Caki2 (cell line): ENCODE data around the gene FBXO8. TPM values are rescaled to one million over a fixed set of nuclear protein-coding genes. Genes with fewer than 3 reads are reported as not detected.
A peak's percentile ranks its signal among the peaks of the same experiment; 100 is the strongest.
"Not testable (repeated sequence)": the region's sequence is repeated elsewhere in the genome, so short reads cannot be mapped to it uniquely, and the experiment has no call there.

ENCODE experiments used
- DNase-seq: peaks from one replicate; pipeline ENCODE4 v3.0.0-alpha.2; 2015; ENCODE audit warnings: low read depth
- in situ Hi-C: cut with HindIII; loops from 2 replicates; pipeline ENCODE4 v1.10.0; 2016; ENCODE audit warnings: low sequenced_read_pairs, low pct_unique_long_range_greater_than_20kb, mixed read lengths
- total RNA-seq: library from RNA; depleted of rRNA; stranded (reverse); fragments of >200 nt; shearing (Covaris generic); gene quantifications from 2 replicates; pipeline ENCODE4 v1.2.3, GENCODE V29; 2014; ENCODE audit warnings: low replicate concordance

Gene FBXO8
- total RNA-seq, 1 experiment from 2014 or later = 23.6 TPM

DNA sequence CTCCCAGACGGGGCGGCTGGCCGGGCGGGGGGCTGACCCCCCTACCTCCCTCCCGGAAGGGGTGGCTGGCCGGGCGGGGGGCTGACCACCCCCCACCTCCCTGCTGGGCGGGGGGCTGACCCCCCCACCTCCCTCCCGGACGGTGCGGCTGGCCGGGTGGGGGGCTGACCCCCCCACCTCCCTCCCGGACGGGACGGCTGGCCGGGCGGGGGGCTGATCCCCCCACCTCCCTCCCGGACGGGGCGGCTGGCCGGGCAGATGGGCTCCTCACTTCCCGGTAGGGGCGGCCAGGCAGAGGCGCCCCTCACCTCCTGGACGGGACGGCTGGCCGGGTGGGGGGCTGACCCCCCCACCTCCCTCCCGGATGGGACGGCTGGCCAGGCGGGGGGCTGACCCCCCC, 11.2 kb upstream of the FBXO8 start:
- in situ Hi-C loops = not testable (repeated sequence)

DNA sequence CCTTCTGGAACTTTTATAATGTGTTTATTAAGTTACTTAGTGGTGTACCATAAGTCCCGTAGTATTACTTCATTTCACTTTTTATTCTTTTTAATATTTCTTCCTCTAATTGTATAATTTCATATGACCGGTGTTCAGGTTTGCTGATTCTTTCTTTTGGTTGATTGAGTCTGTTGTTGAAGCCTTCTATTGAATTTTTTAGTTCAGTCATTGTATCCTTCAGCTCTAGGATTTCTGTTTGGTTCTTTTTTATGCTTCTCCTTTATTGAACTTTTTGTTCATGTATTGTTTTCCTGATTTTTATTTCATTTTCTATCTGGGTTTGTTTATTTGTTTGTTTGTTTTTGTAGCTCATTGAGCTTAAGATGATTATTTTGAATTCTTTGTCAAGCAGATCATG, 9.0 kb upstream of the FBXO8 start:
- in situ Hi-C loops = no loop called here
- peak; percentile 30 for DNase-seq

More for the DNA sequence above, 11.2 kb upstream of the FBXO8 start:
- not testable (repeated sequence) for DNase-seq

DNA sequence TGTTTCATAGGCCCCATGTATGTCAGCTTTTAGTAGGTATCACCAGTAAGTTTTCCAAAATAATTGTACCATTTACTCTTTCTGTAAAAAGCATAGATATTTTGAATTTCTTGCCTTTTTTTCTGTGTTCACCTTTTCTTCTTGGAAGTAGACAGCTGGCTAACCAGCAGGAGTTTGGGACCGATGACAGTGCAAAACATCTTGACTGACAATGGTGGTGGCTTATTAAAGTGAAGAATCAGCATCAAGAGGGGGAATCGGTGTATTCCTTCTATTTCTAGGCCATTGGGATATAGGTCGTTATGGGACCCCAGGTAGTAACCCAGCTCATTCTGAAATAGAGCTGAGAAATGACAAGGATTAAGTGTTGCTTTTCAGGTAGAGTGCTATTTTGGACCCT, 3.4 kb upstream of the FBXO8 start:
- in situ Hi-C loops = no loop called here
- DNase-seq = no peak

DNA sequence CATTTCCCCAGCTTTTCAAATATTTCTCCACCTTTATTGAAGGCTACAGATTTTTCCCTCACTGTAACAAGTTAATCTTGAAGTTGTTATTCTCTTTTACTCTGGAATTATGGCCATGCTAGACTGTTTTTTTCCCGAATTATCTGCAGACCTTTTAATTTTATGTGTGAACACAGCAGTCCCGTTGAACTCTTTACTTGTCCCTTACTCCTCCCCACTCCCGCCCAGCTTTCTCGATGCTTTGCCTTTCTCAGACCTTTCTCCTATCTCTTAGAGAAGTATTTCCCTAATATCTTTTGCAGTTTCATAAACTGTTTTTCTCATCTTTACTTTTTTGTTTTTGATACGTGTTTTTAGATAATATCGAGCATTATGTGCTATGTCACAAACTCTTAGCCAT, 1.0 kb upstream of the FBXO8 start:
- DNase-seq = no peak
- in situ Hi-C loops = no loop called here

GRCh38 chr4:174282836-174283506, 496 bp downstream of the FBXO8 start:
- in situ Hi-C loops = no loop called here

GRCh38 chr4:174281901-174282300, 1.6 kb downstream of the FBXO8 start:
- no peak for DNase-seq

More at GRCh38 chr4:174282836-174283506, 496 bp downstream of the FBXO8 start:
- peak; percentile 83 for DNase-seq

GRCh38 chr4:174281182-174281737, 2.2 kb downstream of the FBXO8 start:
- in situ Hi-C loops = no loop called here
- no peak for DNase-seq

More at GRCh38 chr4:174281901-174282300, 1.6 kb downstream of the FBXO8 start:
- in situ Hi-C loops = no loop called here

- in situ Hi-C loops = no loop called here
- DNase-seq = no peak
These were observed 3.9 kb downstream of the FBXO8 start for GRCh38 chr4:174279433-174280155.

DNA sequence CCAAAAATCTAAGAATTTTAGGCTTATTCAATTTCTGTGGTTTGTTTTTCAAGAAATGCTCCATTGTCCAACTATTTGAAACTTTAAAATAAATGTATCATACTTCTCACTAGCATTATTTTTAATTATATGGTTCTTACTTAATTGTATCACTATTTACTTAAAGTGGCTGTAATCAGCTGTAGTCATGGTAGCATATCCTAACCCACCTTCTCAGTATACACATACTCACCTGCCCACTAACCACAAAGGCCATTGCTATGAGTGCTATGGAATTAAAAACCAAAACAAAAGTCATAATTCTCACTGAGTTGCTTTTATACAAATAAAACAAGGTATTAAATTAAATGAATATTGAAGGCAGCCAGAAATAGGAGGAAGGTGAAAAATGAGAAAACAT, 5.0 kb downstream of the FBXO8 start:
- in situ Hi-C loops = no loop called here
- DNase-seq = no peak

GRCh38 chr4:174277433-174277832, 6.0 kb downstream of the FBXO8 start:
- DNase-seq = no peak
- in situ Hi-C loops = no loop called here

- in situ Hi-C loops = no loop called here
- no peak for DNase-seq
These were observed 8.4 kb downstream of the FBXO8 start for GRCh38 chr4:174275101-174275500.

- in situ Hi-C loops = no loop called here
- DNase-seq = no peak
These were observed 9.0 kb downstream of the FBXO8 start for GRCh38 chr4:174274436-174274835.

DNA sequence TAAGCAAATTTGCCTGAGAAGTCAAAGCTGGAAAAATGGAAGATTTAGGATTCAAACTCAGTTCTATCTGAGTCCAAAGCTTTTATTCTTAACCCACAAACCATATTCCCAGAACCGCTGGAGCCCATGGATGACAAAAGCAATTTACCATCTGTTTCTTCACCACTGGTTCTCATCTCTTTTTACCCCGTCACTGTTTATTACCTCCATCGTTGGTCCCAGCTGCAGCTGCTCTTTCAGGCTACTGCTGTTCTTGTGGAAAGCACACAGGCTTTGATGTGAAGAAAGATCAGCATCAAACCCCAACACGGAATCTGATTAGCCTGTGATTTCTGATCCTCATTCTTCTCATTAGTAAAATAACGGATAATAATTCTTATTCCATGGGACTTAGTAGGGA, 9.5 kb downstream of the FBXO8 start:
- in situ Hi-C loops = no loop called here
- DNase-seq = no peak

DNA sequence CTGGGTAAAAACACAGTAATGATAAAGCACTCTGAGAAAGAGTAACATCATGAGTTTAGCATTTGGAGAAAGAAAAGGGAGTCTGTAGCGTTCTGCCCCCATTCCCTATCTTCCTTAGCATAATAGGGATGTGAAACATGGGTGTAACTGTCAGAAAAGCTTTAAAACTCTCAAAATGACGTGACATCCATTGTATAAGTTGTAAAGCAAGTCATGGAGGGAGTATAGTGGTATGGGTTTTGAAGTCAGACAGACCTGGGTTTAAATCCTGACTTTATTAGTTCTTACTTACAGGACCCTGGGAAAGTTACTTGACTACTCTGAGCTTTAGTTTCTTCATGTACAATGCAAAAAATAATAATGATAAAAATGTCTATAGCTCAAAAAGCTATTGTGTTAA, 17.1 kb downstream of the FBXO8 start:
- no peak for DNase-seq
- in situ Hi-C loops = no loop called here

GRCh38 chr4:174265916-174266315, 17.6 kb downstream of the FBXO8 start:
- DNase-seq = no peak
- in situ Hi-C loops = no loop called here

GRCh38 chr4:174263445-174263736, 20.1 kb downstream of the FBXO8 start:
- in situ Hi-C loops = no loop called here

DNA sequence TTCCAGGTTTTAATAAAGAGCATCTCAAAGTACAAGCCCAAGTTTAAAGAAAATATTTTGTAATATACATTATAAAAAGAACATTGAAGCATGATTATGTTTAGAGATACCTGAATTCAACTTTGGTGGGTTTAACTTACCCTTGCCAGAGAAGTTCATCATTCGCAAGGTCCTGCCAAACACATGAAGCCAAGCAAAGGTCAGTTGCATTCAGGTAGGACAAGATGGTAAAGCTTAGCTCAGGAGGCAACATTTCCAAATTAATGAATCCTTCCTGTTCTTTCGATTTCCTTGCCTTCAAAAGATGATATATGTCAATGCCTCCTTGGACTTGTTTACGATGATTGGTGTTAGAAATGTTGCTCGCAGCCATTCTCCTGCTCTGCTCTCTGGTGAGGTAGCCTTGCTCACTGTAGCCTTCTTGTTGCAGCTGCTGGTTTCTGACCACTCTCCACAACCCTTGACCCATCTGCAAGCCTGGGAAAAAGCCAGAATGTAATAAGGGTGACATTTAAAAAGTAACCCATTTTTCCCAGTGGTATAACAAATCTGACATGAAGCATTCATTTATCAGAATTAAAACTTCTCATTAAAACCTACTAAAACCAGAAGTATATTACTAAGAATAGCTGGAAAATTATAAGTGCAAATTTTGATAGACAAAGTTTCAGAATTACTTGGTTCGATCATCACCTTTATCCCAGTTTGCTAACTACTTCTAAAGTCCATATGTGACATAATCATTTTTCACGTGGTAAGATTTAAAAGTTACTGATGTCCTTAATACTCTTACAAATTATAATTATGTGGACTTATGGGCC, 20.6 kb downstream of the FBXO8 start:
- in situ Hi-C loops = no loop called here
- no peak for DNase-seq

More at GRCh38 chr4:174263445-174263736, 20.1 kb downstream of the FBXO8 start:
- no peak for DNase-seq

DNA sequence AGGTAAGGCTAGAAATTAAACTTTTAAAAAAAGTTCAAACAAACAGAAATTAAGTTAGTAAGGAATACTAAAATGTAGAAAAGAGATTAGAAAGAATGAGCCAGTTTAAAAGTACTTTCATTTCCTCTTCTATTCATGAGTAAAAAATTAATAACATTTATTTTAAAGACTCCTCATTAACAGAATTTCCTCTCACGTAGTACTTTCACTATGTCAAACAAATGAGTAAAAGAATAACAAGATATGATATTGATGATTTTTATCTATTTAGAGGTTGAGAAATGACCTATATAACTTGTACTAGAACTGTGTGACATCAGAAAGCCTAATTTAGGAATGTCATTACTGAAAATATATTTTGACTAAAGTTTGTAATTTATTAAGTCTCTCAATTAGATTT, 22.0 kb downstream of the FBXO8 start:
- in situ Hi-C loops, DNase-seq: not testable (repeated sequence)

GRCh38 chr4:174260099-174260498, 23.4 kb downstream of the FBXO8 start:
- in situ Hi-C loops = no loop called here
- peak; percentile 49 for DNase-seq
